ENCODE data around the gene OR7A5. TPM values are rescaled to one million over a fixed set of nuclear protein-coding genes. Genes with fewer than 3 reads are reported as not detected.

Gene OR7A5
- not detected in 2 replicates for total RNA-seq

GRCh38 chr19:14835011-14835410 lies at the start of gene OR7A5, which contains the start of gene OR7C1:
Gene OR7A5, minus strand, starts transcription at chr19:14835185. Its CDS starts 6,944 bp downstream, at chr19:14828241.
Gene OR7C1, minus strand, starts transcription at chr19:14835185. Its CDS starts 35,049 bp downstream, at chr19:14800136.

DNA sequence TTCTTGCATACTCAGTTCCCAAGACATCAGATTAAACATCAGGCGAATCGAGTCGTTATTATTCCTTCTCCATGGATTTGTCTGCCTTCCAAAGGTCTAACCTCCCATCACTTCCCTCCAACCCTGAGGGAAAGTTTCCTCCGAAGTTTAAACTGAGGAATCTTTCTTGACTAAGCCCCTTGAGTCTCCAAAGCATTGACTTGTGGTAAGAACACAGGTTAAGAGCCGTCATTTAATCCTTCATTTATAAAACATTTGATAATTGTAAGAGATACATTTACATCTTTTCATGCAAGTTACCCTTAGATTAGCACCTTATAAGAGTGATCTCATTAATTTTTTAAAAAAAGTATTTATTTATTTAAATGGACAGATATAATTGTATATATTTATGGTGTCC lies 13.8 kb upstream of the OR7A5 start, which contains the start of gene OR7A10:
Gene OR7A10 (minus strand): TSS at position 101 of the 400 bp plus-strand sequence. CDS start 7,045 bp downstream, outside the sequence.

DNA sequence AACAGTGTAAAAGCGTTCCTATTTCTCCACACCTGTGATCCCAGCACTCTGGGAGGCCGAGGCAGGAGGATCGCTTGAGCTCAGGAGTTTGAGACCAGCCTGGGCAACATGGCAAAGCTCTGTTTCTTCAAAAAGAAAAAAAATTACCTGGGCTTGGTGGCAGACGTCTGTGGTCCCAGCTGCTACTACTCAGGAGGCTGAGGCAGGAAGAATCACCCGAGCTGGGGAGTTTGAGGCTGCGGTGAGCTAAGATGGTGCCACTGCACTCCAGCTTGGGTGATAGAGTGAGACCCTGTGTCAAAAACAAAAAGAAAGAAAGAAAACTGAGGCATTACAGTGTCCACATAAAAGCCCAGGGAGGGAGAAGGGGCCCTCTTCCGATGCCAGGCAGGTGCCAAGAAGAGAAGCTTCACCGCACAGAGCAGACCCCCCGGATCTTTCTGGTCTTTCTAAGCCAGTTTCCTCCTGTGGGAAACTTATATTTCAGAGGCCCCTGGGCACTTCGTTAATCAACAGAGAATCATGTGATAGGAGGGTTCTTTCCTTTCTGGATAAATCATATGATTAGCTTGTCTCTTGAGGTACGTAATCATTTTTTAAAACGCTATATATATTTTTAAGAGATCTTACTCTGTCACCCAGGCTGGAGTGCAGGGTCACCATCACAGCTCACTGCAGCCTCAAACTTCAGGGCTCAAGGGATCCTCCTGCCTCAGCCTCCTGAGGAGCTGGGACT lies 56.7 kb downstream of the OR7A5 start, which contains the start of gene ADGRE2:
Gene ADGRE2 (minus strand): TSS at position 451 of the 736 bp plus-strand sequence. CDS start 1,804 bp downstream, outside the sequence.

Small RNA genes within 50 kb of the gene (small RNA-seq; reads per million reads assigned to genes)
- not detected for gene AC005255.1

Other genes with a start within 250 kb of the OR7A5 start
- not detected in 2 replicates for gene ADGRE3, start 160.3 kb downstream of the OR7A5 start, total RNA-seq
- gene ZNF333, start 145.1 kb downstream of the OR7A5 start, total RNA-seq: 30.4 and 39.1 TPM in 2 replicates
- gene ADGRE2, start 56.6 kb downstream of the OR7A5 start, total RNA-seq: 0.16 TPM in 1 of 2 replicates, not detected in the other
- gene OR7C1, start within 50 bp of the OR7A5 start, total RNA-seq: not detected in 2 replicates
- gene OR7A10, start 13.7 kb upstream of the OR7A5 start, total RNA-seq: not detected in 2 replicates
- not detected in 2 replicates for gene OR7A17, start 50.9 kb upstream of the OR7A5 start, total RNA-seq
- gene OR7C2, start 106.3 kb upstream of the OR7A5 start, total RNA-seq: not detected in 2 replicates
- gene SLC1A6, start 144.7 kb upstream of the OR7A5 start, total RNA-seq: not detected in 2 replicates
- gene CASP14, start 214.3 kb upstream of the OR7A5 start, total RNA-seq: 0.12 TPM in 1 of 2 replicates, not detected in the other
- gene OR1I1, start 247.0 kb upstream of the OR7A5 start, total RNA-seq: not detected in 2 replicates

Data from hair follicle dermal papilla cell (primary cell).